ENCODE data around the gene TSHZ2.

TSHZ2 gene

GRCh38 chr20:53061192-53062108, 89.3 kb downstream of the TSHZ2 start:
- DNase-seq (ENCODE audit: low read depth in 2 of 2): no peak

DNA sequence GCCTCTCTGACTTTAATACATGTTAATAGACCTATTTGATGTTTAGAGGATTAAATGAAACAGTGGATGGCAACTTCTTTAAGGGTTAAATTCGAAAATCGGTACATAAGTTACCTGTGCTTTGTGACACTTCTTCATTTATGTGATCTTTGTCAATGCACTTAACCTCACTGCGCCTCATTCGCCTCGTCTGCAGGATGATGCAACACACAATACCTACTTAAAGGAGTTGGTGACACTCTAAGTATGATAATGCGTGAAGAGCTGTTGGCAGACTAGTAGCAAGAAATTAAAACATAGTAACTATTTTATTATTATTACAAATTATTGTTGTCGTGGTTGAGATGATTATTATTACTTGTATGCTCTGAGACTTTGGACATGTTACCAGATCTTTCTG, 92.8 kb downstream of the TSHZ2 start:
- no peak for DNase-seq (ENCODE audit: low read depth in 2 of 2)

GRCh38 chr20:53068241-53068640, 96.1 kb downstream of the TSHZ2 start:
- DNase-seq (ENCODE audit: low read depth in 2 of 2): no peak

DNA sequence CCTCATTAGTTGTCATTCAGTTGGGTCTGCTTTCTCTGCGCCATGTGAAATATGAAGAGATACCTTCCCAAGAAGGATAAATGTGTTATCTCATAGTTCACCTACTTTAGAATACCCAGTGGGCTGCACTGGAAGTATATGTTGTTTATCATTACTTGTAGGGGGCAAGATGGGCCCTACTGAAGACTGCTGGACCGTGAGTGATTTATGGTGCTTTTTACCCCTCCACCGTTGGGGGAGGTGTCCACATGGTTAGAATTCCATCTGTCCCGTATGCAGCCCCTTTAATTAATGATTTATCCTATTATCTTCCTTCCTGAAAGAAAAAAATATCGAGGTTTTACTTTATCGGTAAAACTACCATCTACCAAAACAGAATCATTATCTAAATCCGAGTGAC, 97.0 kb downstream of the TSHZ2 start:
- DNase-seq (ENCODE audit: low read depth in 2 of 2): no peak

DNA sequence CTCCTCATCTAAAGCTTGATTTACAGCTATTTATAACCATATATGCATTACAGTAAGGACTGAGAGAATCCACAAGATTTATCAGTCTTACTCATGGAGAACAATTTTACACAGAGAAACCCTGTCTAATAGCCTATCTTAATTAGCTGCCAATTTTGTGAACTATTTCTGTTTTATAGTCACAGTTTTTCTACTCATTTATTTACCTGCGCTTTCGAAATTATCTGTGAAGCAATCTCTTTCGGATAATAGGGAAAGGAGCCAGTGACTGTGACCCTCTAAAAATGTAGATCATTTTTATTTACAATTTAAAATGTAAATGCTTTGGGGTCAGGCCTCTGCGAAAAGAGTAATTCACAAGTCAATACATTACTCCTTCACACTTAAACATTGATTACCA, 98.1 kb downstream of the TSHZ2 start:
- DNase-seq (ENCODE audit: low read depth in 2 of 2): no peak

DNA sequence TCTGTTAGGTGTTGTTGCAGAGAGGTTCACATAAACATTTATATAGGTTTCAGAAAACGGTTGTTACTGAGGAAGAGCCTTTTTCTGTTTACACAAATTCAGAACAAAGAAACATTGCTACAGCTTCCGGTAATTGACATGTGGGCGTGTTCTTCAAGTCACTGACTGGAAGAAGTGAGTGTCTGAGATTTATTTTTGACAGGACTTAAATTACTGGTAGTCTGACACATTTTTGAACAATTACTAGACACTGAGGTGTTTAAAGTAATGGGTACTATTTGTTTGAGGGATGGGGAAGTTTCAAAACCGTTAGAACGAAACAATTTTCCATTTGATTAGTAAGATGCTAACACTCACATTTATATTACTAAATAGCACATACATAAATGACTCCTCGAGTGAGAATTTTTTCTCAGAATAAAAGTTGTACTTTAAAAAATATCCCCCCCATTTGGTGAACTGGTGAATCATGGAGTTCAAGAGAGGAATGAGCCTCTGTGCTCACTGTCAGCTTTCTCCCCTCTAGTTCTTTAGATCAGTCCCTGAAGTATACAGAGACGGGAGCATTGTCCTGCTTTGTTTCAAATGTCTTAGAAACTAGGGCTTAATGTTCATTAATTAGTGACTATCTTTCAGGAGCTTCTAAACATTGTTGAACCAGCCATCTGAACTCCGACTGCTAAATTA, 98.7 kb downstream of the TSHZ2 start:
- peak in 1 of 2 donors; percentile 27 for DNase-seq (ENCODE audit: low read depth in 2 of 2)

DNA sequence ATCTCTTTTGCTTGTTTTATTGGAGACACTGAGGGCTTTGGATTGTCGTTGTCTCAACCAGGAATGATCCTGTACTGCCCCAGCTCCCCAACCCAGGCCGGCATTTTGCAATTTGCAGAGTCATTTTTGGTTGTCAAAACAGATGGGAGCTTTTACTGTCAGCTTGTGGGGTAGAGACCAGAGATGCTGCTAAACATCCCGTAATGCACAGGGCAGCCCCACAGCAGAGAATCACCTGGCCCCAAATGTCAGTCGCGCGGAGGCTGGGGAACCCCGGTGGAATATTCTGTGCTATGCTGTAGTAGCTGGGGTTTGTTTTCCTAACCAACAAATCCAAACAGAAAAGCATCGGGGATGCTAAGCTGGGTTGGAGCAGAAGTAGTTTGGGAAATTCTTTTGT, 99.7 kb downstream of the TSHZ2 start:
- DNase-seq (ENCODE audit: low read depth in 2 of 2): peak in 1 of 2 donors; percentile 9

- DNase-seq (ENCODE audit: low read depth in 2 of 2): no peak
Observed at GRCh38 chr20:53072923-53073579, 100.9 kb downstream of the TSHZ2 start.

- no peak for DNase-seq (ENCODE audit: low read depth in 2 of 2)
Observed at GRCh38 chr20:53073636-53074415, 101.7 kb downstream of the TSHZ2 start.

DNA sequence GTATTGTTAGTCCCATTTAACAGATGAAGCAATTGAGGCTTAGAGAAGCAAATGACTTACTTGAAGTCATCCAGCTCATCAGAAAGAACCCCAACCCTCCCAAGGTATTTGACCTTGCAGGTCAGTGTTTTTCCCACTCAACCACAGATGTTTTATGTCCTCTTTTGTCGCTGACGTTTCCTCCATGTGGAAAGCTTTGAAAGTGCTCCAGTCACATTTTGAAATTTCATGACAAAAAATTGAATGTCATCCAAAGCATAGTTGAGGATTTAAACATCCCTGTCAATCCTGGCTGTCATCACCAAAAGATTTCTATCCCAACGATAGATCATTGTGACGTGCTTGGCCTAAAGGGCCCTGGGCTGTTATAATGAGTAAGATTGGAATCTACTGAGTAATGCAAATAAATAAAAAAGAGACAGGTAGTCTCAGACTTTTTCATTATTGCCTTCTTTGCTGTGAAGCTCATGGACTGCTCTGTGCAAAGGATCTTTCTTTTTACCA, 102.7 kb downstream of the TSHZ2 start:
- no peak for DNase-seq (ENCODE audit: low read depth in 2 of 2)

- no peak for DNase-seq (ENCODE audit: low read depth in 2 of 2)
Observed at GRCh38 chr20:53076668-53077067, 104.5 kb downstream of the TSHZ2 start.

DNA sequence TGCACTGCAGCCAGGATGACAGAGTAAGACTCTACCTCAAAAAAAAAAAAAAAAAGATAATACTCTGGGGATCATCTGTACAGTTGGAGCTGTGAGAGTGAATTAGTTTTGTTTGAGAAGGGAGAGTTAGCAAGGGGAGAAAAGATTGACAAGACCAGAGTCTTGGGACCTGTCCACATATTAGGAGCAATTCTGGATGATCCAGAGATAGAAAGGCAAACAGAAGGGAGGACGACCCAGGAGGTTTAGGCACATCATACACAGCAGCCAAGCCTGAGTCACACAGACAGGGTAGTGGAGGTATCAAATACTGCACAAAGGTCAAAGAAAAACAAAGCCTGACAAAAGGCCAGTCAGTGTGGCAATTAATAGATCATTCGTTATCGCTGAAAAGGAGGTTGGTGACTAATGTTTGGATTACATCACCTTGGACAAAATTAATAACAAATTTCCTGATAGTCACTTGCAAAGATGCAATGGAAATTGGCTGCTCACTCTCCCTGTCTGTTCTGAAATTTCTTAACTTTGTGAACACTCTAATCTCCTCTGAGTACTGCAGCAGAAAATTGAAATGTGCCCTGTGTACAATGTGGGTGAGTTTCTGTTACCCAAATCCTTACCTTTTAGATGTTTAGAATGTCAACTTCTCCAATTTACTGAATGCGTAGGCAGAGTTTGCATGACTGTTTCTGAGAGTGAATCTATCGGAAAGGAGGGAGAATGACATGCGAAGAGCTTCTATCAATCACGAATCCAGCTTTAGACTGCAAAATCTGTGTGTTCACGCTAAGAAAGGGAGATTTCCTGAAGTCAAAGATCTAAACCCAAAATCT, 105.4 kb downstream of the TSHZ2 start:
- no peak for DNase-seq (ENCODE audit: low read depth in 2 of 2)

GRCh38 chr20:53078761-53079160, 106.6 kb downstream of the TSHZ2 start:
- DNase-seq (ENCODE audit: low read depth in 2 of 2): no peak

GRCh38 chr20:53079261-53079691, 107.1 kb downstream of the TSHZ2 start:
- DNase-seq (ENCODE audit: low read depth in 2 of 2): no peak

DNA sequence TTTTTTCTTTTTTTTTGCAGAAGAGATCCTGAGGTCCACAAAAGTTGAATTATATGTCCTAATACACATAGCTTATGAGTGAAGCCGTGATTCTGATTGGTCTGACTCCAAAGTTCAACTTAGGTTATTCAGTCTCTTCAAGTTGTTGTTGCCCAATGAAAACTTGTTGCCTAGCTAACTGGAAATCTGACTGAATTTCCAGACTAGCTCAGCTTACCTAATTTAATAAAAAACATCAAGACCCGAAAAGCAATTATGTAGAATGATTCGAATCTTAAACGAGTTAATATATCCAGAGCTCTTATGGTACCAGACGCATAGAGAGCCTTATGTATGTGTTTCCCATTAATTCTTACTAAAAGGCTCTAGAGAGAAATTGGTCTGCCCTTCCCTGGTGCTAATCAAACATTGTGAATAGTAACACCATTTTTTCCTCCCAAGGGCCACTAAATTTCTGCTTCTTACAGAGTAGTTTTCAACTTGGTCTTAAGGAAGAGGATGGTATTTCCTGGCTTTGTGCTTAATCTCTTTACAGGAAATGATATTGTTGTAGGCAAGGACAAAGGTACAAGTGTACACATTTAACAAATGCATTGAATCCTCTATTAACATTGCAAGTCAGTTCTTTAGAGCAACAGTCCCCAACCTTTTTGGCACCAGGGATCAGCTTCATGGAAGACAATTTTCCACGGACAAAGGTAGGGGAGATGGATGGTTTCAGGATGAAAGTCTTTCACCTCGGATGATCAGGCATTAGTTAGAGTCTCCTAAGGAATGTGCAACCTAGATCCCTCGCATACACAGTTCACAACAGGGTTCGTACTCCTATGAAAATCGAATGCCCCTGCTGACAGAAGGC, 107.9 kb downstream of the TSHZ2 start:
- DNase-seq (ENCODE audit: low read depth in 2 of 2): no peak

DNA sequence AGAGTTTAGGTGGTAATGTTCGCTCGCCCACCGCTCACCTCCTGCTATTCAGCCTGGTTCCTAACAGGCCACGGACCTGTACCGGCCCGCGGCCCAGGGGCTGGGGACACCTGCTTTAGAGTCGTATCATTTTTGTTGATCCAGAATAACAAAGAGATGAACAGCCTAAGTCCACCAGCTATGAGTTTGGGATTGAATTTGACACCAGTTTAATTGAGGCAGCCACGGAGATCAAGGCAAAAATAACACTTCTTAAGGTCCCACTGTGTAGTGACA, 108.5 kb downstream of the TSHZ2 start:
- no peak for DNase-seq (ENCODE audit: low read depth in 2 of 2)

DNA sequence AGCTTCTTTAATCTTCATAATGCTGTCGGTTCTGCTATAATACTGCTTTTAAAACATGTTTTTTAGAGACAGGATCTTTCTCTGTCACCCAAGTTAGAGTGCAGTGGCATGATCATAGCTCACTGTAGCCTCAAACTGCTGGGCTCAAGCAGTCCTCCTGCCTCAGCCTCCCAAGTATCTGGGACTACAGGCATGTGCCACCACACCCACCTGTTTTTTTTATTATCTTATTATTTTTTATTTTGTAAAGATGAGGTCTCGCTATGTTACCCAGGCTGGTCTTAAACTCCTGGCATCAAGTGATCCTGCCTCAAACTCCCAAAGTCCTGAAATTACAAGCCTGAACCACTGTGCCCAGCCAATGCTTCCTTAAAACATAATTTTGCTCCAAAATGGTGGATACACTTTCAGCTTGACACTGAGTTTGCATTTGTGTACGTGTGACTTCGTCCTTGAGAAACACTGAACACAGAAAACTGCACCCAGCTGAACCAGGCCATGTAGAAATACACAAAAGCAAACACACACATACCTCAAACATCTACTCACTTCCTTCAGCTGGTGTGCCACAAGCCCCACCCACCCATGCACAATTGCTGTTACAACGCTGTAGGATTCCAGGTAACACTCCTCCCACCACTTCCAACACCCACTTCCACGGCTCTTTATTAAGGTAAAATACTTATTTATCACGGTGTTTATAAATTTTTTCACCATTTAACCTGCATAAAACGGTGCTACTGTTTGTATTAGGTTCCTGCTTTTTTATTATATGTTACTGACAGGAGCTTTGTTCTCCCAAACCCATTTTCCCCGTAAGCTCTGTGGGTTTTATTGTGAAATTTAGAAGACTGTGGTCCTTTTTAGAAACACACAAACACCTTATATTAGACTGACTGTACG, 109.1 kb downstream of the TSHZ2 start:
- no peak for DNase-seq (ENCODE audit: low read depth in 2 of 2)

- DNase-seq (ENCODE audit: low read depth in 2 of 2): no peak
Observed at GRCh38 chr20:53081916-53082863, 110.0 kb downstream of the TSHZ2 start.

All from stimulated activated CD4-positive, alpha-beta T cell treated with anti-CD3 and anti-CD28 coated beads, Interleukin-1b, Interleukin-23, amount 100 ng/mL, for 4 hours (primary cell).